Measurements from ENCODE around the gene MEN1.

The MEN1 gene

DNA sequence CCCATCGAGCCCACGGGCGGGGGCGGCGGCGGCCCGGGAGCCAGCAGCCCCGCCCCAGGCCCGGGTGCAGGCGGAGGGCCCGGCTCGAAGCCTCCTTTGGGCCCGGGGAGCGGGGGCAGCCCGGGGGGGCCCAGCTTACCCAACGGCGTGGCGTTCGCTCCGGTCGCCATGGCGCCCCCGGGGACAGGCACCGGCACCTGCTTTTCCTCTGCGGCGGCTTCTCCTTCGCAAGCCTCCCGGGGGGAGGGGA lies 32.2 kb downstream of the MEN1 start:
- DNase-seq, result no peak

- DNase-seq, result peak; percentile 73
Observed at GRCh38 chr11:64777449-64778222, 32.7 kb downstream of the MEN1 start.

DNA sequence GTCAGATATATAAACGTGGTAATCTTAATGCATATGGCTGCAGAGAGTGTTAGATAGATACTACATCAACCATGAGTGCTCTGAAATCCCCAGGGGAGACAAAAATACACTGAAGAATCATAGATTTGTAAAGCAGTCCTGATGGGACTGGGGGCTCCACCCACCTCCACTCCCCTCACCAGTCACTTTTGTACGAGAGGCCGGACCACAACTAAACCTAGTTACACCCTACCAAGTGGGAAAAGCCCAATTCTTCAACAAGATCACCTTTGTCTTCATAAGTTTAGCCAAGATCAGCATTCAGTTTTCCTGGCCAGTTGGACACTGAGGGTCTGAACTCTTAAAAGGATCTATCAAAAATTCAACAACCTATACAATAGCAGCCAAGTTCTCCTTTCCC lies 33.5 kb downstream of the MEN1 start:
- DNase-seq, result no peak

DNA sequence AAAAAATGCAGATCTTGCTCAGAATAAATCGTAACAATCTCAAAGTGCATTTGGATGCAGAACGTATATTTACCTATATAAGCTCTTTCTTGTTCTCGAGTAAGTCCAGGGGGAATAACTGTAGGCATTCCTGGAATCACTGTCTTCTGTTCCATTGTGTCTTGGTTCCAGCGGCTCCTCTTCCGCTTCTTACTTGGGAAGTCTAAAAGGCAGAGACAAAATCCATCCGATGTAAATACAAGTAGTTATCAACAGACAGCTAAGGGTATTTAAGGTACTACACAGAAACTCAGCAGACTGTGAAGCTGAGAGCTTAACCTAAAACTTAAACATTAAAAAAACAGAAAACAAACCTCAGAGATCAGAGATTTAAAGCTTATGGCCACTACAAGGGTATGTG lies 33.9 kb downstream of the MEN1 start:
- DNase-seq, result no peak

DNA sequence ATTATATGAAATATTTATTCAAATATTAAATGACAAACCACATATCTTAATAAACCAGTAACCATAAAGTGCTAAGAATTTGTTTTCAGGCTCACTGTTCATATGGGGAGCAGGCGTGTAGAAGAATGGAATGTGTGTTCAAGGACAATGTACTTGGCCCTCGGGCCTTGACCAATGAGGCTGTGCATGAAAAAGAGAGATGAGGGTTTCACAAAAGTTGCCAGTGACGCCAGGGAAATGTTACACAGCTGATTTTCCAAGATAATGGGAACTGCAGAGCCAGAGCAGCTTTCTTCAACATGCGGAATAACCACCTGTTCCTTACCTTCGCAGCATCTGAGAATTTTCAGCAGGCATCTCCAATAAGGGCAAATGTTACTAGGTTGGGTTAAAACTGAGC lies 36.2 kb downstream of the MEN1 start:
- no peak for DNase-seq

- no peak for DNase-seq
Observed at GRCh38 chr11:64772303-64773018, 37.9 kb downstream of the MEN1 start.

GRCh38 chr11:64771861-64772260 lies 38.5 kb downstream of the MEN1 start:
- no peak for DNase-seq

GRCh38 chr11:64770120-64770519 lies 40.2 kb downstream of the MEN1 start:
- no peak for DNase-seq

DNA sequence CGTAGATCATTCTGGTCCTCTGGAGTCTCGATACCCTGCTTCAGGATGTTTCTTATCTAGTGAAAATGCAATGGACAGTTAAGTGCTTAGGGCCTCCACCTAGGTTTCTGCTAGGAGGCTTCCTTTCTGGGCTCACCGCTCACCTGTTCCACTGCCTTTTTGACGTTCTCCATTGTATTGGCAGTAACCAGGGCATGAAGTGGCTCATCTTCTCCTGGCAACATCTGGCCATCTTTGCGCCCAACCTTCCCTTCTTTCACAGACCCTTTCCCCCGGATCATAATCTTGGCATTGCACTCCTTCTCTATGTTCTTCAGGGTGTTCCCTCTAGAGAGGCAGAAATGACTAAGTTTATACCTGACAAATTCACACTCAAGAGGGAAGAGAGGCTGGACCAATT lies 41.1 kb downstream of the MEN1 start:
- DNase-seq, result no peak

- DNase-seq, result no peak
Observed at GRCh38 chr11:64768300-64768694, 42.1 kb downstream of the MEN1 start.

- peak; percentile 60 for DNase-seq
Observed at GRCh38 chr11:64767344-64768299, 42.7 kb downstream of the MEN1 start.

GRCh38 chr11:64766881-64767280 lies 43.5 kb downstream of the MEN1 start:
- DNase-seq, result no peak

DNA sequence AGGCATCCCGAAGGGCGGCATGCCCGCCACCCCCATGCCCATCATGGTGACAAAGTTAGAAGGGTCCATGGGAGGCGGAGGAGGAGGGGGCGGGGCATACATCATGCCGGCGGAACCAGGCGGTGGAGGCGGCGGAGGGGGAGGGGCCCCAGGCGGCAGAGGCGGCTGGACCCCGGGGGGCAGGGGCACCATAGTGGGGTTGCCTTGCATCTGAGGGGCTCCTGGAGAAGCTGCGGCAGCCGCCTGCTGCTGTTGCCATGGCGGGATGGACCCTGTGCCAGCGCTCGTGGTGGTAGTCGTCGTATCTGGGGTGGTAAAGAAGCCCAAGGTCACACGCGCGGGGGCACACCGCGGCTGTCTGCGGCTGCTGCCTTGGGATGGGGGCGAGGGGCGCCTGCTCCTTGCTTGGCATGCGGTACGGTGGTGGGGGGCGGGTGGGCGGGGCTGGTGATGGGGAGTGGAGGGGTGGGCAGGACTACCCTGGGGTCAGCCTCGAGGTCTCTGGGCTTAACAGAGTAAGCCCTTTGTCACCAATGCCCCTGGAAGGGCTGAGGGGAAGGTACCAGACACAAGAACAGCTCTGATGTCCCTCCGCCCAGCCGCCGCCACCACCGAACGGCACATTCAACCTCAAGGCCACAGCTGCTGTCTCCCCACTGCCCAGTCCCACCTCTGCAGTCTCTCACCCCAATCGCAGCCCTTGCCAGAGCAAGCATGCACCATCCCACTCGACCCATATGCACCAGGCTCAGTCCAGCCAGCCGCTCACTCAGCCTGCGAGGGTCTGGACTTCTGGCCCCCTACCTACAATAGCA lies 44.3 kb downstream of the MEN1 start:
- DNase-seq, result no peak

DNA sequence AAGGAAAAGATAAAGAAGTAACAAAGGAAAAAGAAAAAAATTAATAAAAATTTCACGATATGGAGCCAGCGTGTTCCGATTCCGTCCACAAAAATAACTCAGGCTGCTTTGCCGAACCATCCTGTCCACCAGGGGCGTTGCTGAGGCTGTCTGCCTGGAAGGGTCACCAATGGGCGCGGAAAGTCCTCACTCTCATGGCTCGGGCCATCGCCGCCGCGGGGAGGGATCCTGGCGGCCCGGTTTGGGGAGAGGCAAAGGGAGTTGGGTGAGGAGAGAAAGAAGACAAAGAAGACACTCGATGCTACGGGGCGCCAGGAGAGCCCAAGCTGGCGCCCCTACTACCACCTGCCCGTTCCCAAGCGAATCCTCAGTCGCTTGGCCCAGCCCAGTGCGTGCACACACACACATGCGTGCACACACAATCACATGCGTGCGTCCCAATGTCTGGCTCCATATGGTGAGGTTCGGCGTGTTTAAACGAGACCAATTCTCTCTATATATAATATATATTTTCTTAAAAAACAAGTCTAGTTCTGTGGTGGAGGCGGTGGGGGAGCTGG lies 45.0 kb downstream of the MEN1 start:
- DNase-seq, result no peak

DNA sequence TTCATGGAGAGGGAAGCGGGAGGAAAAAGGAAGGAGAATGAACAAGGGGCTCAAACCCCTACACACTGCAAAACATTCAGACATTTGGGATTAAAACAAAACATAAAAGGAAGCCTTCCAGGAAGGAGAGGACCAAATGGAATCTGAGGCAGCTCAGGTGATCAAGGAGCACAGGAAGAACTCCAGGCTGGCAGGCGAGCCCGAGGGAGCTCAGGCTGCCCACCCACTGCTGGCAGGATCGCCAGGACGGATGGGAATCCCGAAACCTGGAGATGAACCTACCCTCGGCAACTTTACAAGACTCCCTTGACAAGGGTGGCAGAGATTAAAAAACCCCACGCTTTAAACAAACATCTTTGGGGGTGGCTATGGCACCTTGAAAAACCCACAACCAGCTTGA lies 45.6 kb downstream of the MEN1 start:
- DNase-seq, result no peak

GRCh38 chr11:64764040-64764611 lies 46.2 kb downstream of the MEN1 start:
- DNase-seq, result peak; percentile 51

DNA sequence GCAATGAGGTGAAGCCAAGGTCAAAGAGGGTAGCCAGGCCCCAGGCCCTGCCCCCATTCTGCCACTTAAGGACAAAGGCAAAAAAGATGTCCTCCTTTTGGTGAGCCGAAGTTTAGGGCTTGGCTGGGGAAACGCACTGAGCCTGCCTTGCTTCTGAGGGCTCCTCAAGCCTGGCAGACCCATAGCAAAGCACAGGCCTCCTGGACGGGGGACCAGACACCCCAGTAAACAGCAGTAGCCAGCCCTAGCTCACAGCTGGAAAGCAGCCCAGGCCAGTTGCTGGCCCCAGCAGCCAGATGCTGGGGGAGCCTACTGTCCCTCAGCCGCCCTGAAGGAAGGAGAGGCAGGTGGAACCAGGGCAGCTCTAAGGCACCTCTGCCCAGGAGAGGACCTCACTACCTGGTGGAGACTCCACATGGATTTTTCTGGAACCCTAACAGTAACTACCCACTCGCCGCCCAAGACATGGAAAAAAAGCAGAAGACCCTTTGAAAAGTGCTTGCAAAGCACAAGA lies 46.8 kb downstream of the MEN1 start:
- no peak for DNase-seq

DNA sequence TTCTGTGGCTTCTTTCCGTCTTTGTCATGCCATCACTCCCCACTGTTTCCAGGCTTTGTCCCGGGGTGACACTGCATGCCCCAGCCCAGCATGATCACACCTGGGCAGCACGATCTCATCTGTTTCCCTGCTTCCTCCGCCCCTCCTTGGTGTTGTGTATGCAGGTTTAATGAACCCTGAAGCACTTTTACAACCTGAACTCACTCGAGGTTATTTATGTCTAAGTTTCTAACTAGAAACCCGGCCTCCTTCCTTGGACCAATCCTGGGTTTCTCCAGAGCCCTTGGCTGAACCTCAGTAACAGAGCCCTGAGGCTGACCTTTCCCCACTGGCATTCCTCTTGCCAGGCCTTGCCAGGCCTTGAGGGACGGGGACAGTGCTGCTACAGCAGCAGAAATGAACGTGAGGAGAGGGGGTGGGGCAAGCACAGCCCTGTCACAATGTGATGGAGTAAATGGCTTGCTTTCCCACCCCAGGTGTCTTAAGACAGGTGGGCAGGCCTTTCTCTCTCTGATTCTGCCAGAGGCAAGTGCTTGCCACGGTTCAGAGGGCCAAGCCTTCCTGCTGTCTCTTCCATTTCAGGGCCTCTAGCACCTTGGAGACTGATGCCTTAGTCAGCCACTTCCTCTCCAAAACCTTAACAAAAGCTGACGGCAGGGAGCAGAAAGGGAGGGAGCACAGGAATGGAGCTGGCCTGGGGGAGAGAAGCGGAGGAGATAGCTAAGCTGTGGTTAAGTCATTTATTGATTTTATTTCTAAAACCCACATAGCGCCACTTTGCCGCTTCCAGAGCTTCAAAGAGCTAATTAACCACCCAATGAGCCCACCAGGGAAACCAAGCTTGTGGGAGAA lies 47.5 kb downstream of the MEN1 start:
- no peak for DNase-seq

- no peak for DNase-seq
Observed at GRCh38 chr11:64762277-64762673, 48.1 kb downstream of the MEN1 start.

DNA sequence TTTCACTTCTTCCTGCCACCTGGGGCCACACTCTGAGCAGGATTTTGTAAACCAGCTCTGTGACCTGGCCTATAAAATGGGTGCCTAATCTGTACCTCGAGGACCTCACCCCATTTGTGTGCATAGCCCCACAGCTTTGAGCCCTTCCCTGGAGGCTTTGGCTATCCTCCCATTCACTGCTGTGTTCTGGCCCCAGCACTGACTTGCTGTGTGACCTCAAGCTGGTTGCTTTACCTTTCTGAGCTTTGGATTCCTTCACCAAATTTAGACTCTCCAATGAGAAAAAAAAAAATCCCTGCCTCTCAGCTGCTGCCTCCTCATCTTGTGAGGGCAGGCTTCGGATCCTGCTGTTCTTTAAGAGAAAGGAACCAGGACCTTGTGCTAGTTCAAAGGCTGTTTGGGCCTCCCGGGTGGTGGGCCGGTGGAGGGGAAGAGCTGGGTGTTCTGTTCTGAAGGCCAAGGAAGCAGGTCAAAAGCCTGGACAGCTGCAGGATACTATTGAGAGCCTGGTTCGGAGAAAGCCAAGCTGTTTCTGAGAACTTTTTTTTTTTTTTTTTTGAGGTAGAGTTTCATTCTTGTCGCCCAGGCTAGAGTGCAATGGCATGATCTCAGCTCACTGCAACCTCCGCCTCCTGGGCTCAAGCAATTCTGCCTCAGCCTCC lies 49.5 kb downstream of the MEN1 start:
- DNase-seq, result no peak

Measured in activated effector memory CD4-positive, alpha-beta T cell treated with Interleukin-2 at 50 U/mL for 16 hours (primary cell).